Naive thymus-derived CD4-positive, alpha-beta T cell (primary cell): Measurements from ENCODE around the gene KRT6C. TPM values are rescaled to one million over a fixed set of nuclear protein-coding genes. Genes with fewer than 3 reads are reported as not detected.
"Not testable (repeated sequence)": the region's sequence is repeated elsewhere in the genome, so short reads cannot be mapped to it uniquely, and the experiment has no call there.

Experiments
- ATAC-seq: fragments of 150-1000 bp; cut with Tn5 transposase; 2 replicates; pipeline ENCODE4 v1.10.0; 2021; ENCODE audit warnings: mild to moderate bottlenecking, moderate library complexity
- CTCF ChIA-PET: fragments of 350-600 bp; sonication (Branson Sonifier 250); formaldehyde crosslinking; loops from one replicate; lab custom pipeline; 2021; ENCODE audit warnings: antibody characterized with exemption; lab: Charles Lee
- POLR2A ChIA-PET: fragments of 350-600 bp; sonication (Branson Sonifier 250); formaldehyde crosslinking; loops from one replicate; lab custom pipeline; 2021; ENCODE audit warnings: antibody characterized with exemption, inconsistent platforms; lab: Charles Lee
- DNase-seq, 9 donors: peaks; one replicate each; pipeline versions ENCODE4 v3.0.0 to v3.0.0-alpha.2; 2020 to 2022; ENCODE audit warnings: mixed read lengths in 1 of 9
- H3K27ac ChIP-seq: one replicate; pipeline ENCODE4 v1.7.0; 2013; ENCODE audit warnings: mild to moderate bottlenecking, low read depth, low read length, moderate library complexity
- H3K27me3 ChIP-seq, 2 donors: one replicate each; pipeline ENCODE4 v1.7.0; 2013; ENCODE audit warnings: low read length in 2 of 2, mild to moderate bottlenecking in 2 of 2, moderate library complexity in 2 of 2; ENCODE audit not compliant: control insufficient read depth in 2 of 2, insufficient read depth in 2 of 2
- H3K36me3 ChIP-seq, 3 experiments: 1 replicate in 2 of 3; 2 replicates in 1 of 3; pipeline ENCODE4 v1.7.0; 2013; ENCODE audit warnings: low read length in 3 of 3, mild to moderate bottlenecking in 3 of 3, moderate library complexity in 1 of 3; ENCODE audit not compliant: insufficient read depth in 3 of 3, control insufficient read depth in 2 of 3
- H3K4me1 ChIP-seq, 2 donors: one replicate each; pipeline ENCODE4 v1.7.0; 2013; ENCODE audit warnings: low read length in 2 of 2, mild to moderate bottlenecking in 2 of 2, moderate library complexity in 1 of 2; ENCODE audit not compliant: control insufficient read depth in 2 of 2, insufficient read depth in 2 of 2
- H3K4me3 ChIP-seq: 2 replicates; pipeline ENCODE4 v1.7.0; 2013; ENCODE audit warnings: mild to moderate bottlenecking, low read length
- H3K9me3 ChIP-seq, 3 experiments: 1 replicate in 2 of 3; 2 replicates in 1 of 3; pipeline ENCODE4 v1.7.0; 2013; ENCODE audit warnings: low read length in 3 of 3; ENCODE audit not compliant: control insufficient read depth in 2 of 3
- H3K27ac Mint-ChIP-seq, 9 donors: one replicate each; pipeline ENCODE4 v1.8.0; 2020 to 2022; ENCODE audit warnings: mixed read lengths in 9 of 9, mild to moderate bottlenecking in 8 of 9, moderate library complexity in 5 of 9, inconsistent platforms in 2 of 9
- H3K27me3 Mint-ChIP-seq, 5 donors: one replicate each; pipeline ENCODE4 v1.8.0; 2021 to 2022; ENCODE audit warnings: mixed read lengths in 5 of 5, mild to moderate bottlenecking in 1 of 5
- H3K36me3 Mint-ChIP-seq, 5 donors: one replicate each; pipeline ENCODE4 v1.8.0; 2020 to 2022; ENCODE audit warnings: mixed read lengths in 5 of 5, mild to moderate bottlenecking in 3 of 5, inconsistent platforms in 1 of 5
- H3K4me1 Mint-ChIP-seq, 7 donors: one replicate each; pipeline ENCODE4 v1.8.0; 2020 to 2022; ENCODE audit warnings: mixed read lengths in 7 of 7, mild to moderate bottlenecking in 3 of 7, inconsistent platforms in 1 of 7
- H3K4me3 Mint-ChIP-seq, 10 donors: one replicate each; pipeline ENCODE4 v1.8.0; 2020 to 2022; ENCODE audit warnings: mild to moderate bottlenecking in 10 of 10, mixed read lengths in 10 of 10, moderate library complexity in 6 of 10, inconsistent platforms in 2 of 10
- H3K9me3 Mint-ChIP-seq, 11 donors: one replicate each; pipeline ENCODE4 v1.8.0; 2020 to 2022; ENCODE audit warnings: mixed read lengths in 11 of 11, mild to moderate bottlenecking in 4 of 11, inconsistent platforms in 1 of 11, moderate library complexity in 1 of 11
- intact Hi-C, 2 donors: fragments of 100-400 bp; cut with micrococcal nuclease; formaldehyde crosslinking; loops; one replicate each; pipeline ENCODE4 v1.15.1; 2023
- polyA plus RNA-seq, 2 donors: library from polyadenylated mRNA; unstranded; fragments of 300-500 nt; fragmentation: Illumina TruSeq; gene quantifications; one replicate each; pipeline ENCODE4 v1.2.3, GENCODE V29; 2021
- total RNA-seq, 6 experiments: library from RNA in 5 of 6; stranded (reverse) in 5 of 6; gene quantifications; 1 replicate in 5 of 6; 2 replicates in 1 of 6; pipeline ENCODE4 v1.2.3 and lab custom pipeline; 2021 to 2026

KRT6C gene
- total and polyA plus RNA-seq, 7 experiments from 2014 or later: not detected

GRCh38 chr12:52487744-52488443 is 14.3 kb upstream of the KRT6C start:
- H3K27me3 Mint-ChIP-seq: peaks cover 32 to 67% (median 51%) of the 10 kb centered on the region in 5 donors
- not testable (repeated sequence) for H3K27ac Mint-ChIP-seq, H3K4me1 Mint-ChIP-seq

DNA sequence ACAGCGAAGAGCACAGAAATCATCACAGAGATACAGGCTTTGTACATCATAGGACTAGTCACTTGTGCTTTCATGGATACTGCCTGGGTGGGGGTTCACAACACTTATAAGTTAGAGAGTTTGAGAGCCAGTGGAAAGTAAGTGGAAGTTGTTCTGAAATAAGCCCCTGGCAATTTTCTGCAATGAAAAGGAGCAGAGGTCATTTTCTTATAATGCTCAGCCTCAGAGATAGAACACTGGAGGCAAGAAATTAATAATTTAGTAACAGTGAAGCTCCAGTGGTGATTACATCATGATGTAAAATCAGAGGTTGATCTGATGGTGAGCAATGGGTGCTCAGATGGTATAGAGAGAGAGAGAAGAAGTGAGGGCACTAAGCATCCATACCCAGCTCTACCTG is 13.6 kb upstream of the KRT6C start:
- H3K9me3 ChIP-seq: no peaks in the 10 kb centered on the region

More at GRCh38 chr12:52487744-52488443, 14.3 kb upstream of the KRT6C start:
- H3K4me3 Mint-ChIP-seq, H3K9me3 ChIP-seq, intact Hi-C loops, H3K36me3 Mint-ChIP-seq, H3K4me3 ChIP-seq, H3K36me3 ChIP-seq, H3K27me3 ChIP-seq, ATAC-seq, CTCF ChIA-PET, DNase-seq, H3K4me1 ChIP-seq, H3K27ac ChIP-seq, POLR2A ChIA-PET: not testable (repeated sequence)
- peaks cover 0 to 18% (median 9%) of the 10 kb centered on the region in 11 donors for H3K9me3 Mint-ChIP-seq

DNA sequence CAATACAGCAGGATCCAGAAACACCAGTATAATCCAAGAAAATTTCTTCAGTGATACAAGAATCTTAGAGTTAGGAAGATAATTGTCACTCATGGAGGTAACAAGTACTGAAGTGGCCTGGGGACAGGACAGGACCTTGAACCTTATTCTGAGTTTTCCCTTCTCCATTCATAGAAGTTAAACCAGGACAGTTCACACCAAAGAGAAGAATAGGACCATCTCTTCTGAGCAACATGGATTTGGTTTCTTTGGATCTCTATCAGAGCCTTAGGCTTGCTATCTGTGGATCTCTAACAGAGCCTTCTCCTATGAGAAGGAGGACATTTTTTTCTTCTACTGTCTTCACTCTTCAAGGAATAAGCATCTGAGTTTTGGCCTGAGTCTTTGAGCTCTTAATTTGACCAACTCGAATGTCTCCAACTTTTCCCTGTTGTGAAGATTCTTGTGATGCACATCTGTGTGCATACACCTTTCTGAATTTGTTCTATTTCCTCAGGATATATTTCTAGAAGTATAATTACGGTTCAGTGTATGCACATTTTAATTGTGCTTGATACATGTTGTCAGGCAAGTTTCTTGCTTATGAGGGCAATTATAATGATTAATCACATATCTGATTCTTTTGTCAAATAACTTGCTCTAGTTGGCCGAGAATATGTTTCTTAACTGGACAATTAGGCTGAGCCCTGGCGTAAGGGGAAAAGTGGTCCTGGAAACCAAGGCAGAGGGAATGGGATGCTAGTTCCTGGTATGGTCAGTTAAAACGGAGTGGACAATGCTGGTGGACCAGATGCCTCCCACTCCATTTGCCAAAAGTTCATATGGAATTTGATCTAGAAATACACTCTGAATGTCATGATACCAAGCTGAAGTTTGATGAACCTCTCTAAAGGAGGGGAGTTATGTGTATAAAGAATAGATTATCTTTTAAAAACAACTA is 12.8 kb upstream of the KRT6C start:
- H3K4me3 Mint-ChIP-seq: no peak overlapping the region
- no peak for ATAC-seq
- no peak overlapping the region for H3K27ac Mint-ChIP-seq
- H3K27me3 Mint-ChIP-seq: peaks cover 39 to 61% (median 44%) of the 10 kb centered on the region in 5 donors
- Histone ChIP-seq H3K36me3 (no peaks in the 10 kb centered on the region), H3K27ac (no peak overlapping the region), H3K4me1 (no peaks in the 10 kb centered on the region), H3K27me3 (peaks cover 0 to 4% of the 10 kb centered on the region in 2 donors), H3K9me3 (no peaks in the 10 kb centered on the region), H3K4me3 (no peak overlapping the region)
- DNase-seq: no peak
- POLR2A ChIA-PET: no interaction called here
- intact Hi-C loops: no loop called here
- CTCF ChIA-PET: no interaction called here
- H3K36me3 Mint-ChIP-seq: peaks cover 0 to 7% (median 0%) of the 10 kb centered on the region in 5 donors
- no peaks in the 10 kb centered on the region for H3K4me1 Mint-ChIP-seq
- peaks cover 0 to 18% (median 9%) of the 10 kb centered on the region in 11 donors for H3K9me3 Mint-ChIP-seq

More for the DNA sequence above, 13.6 kb upstream of the KRT6C start:
- H3K9me3 Mint-ChIP-seq: peaks cover 0 to 18% (median 9%) of the 10 kb centered on the region in 11 donors
- H3K4me3 Mint-ChIP-seq: no peak overlapping the region
- Histone ChIP-seq H3K4me3 (no peak overlapping the region), H3K36me3 (no peaks in the 10 kb centered on the region), H3K27me3 (peaks cover 0 to 4% of the 10 kb centered on the region in 2 donors), H3K4me1 (no peaks in the 10 kb centered on the region), H3K27ac (no peak overlapping the region)
- DNase-seq (no peak), ATAC-seq (no peak)
- CTCF ChIA-PET: no interaction called here
- H3K27ac Mint-ChIP-seq: no peak overlapping the region
- H3K4me1 Mint-ChIP-seq: no peaks in the 10 kb centered on the region
- POLR2A ChIA-PET: no interaction called here
- peaks cover 35 to 69% (median 48%) of the 10 kb centered on the region in 5 donors for H3K27me3 Mint-ChIP-seq
- H3K36me3 Mint-ChIP-seq: peaks cover 0 to 7% (median 0%) of the 10 kb centered on the region in 5 donors
- intact Hi-C loops: no loop called here

DNA sequence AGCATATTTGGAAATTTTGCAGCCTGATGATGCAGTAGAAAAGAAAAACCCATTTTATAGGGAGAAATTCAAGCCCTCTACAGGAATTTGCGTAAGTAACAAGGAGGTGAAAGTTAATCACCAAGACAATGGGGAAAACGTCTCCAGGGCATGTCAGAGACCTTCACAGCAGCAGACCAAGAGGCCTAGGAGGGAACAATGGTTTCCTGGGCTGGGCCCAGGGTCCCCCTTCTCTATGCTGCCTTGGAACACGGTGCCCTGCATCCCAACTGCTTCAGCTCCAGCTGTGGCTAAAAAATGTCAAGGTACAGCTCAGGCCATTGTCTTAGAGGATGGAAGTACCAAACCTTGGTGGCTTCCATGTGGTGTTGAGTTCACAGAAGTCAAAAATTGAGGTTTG is 6.5 kb upstream of the KRT6C start:
- ChIA-PET CTCF (no interaction called here), POLR2A (no interaction called here)
- Mint-ChIP-seq H3K36me3 (peaks cover 0 to 4% (median 0%) of the 10 kb centered on the region in 5 donors), H3K27ac (no peak overlapping the region), H3K27me3 (peaks cover 19 to 39% (median 25%) of the 10 kb centered on the region in 5 donors), H3K4me3 (no peak overlapping the region), H3K9me3 (peaks cover 0 to 14% (median 6%) of the 10 kb centered on the region in 11 donors), H3K4me1 (no peaks in the 10 kb centered on the region)
- DNase-seq (no peak), ATAC-seq (no peak)
- H3K27ac ChIP-seq: no peak overlapping the region
- no peaks in the 10 kb centered on the region for H3K4me1 ChIP-seq
- intact Hi-C loops: no loop called here
- no peak overlapping the region for H3K4me3 ChIP-seq
- no peaks in the 10 kb centered on the region for H3K9me3 ChIP-seq
- H3K36me3 ChIP-seq: no peaks in the 10 kb centered on the region
- no peaks in the 10 kb centered on the region for H3K27me3 ChIP-seq

DNA sequence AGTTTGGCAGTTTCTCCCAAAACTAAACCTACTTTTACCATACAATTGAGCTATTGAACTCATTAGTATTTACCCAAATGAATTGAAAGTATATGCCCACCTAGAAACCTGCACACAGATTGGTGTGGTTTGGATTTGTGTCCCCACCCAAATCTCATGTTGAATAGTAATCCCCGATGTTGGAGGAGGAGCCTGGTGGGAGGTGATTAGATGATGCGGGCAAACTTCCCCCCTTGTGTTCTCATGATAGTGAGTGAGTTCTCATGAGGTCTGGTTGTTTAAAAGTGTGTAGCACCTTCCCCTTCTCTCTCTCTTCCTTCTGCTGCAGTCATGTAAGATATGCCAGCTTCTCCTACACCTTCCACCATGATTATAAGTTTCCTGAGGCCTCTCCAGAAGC is 4.0 kb upstream of the KRT6C start:
- ATAC-seq (no peak), DNase-seq (no peak)
- ChIA-PET CTCF (interaction anchor here (0.9 kb wide), 1 partner anchor 253 kb away, joined by 3 read pairs; no protein-coding TSS in a partner anchor), POLR2A (no interaction called here)
- H3K4me3 Mint-ChIP-seq: no peak overlapping the region
- no peak overlapping the region for H3K4me3 ChIP-seq
- no peaks in the 10 kb centered on the region for H3K36me3 Mint-ChIP-seq
- peaks cover 0 to 5% (median 0%) of the 10 kb centered on the region in 11 donors for H3K9me3 Mint-ChIP-seq
- H3K27ac Mint-ChIP-seq: no peak overlapping the region
- no peaks in the 10 kb centered on the region for H3K4me1 Mint-ChIP-seq
- H3K9me3 ChIP-seq: no peaks in the 10 kb centered on the region
- H3K27ac ChIP-seq: no peak overlapping the region
- H3K27me3 Mint-ChIP-seq: peaks cover 0 to 22% (median 5%) of the 10 kb centered on the region in 5 donors
- no peaks in the 10 kb centered on the region for H3K27me3 ChIP-seq
- intact Hi-C loops: no loop called here
- H3K4me1 ChIP-seq: no peaks in the 10 kb centered on the region
- H3K36me3 ChIP-seq: no peaks in the 10 kb centered on the region

GRCh38 chr12:52474212-52474611 is 607 bp upstream of the KRT6C start:
- H3K4me3 Mint-ChIP-seq: no peak overlapping the region
- Histone ChIP-seq H3K4me3 (no peak overlapping the region), H3K27ac (no peak overlapping the region), H3K27me3 (no peaks in the 10 kb centered on the region), H3K9me3 (no peaks in the 10 kb centered on the region), H3K36me3 (no peaks in the 10 kb centered on the region), H3K4me1 (no peaks in the 10 kb centered on the region)
- no peaks in the 10 kb centered on the region for H3K4me1 Mint-ChIP-seq
- intact Hi-C loops: no loop called here
- no peak for ATAC-seq
- no peak for DNase-seq
- ChIA-PET CTCF (no interaction called here), POLR2A (no interaction called here)
- H3K9me3 Mint-ChIP-seq: peaks cover 0 to 4% (median 0%) of the 10 kb centered on the region in 11 donors
- H3K27ac Mint-ChIP-seq: no peak overlapping the region
- peaks cover 0 to 10% (median 9%) of the 10 kb centered on the region in 5 donors for H3K27me3 Mint-ChIP-seq
- H3K36me3 Mint-ChIP-seq: no peaks in the 10 kb centered on the region
